ENCODE measurements around the gene OR7C1. TPM values are rescaled to one million over a fixed set of nuclear protein-coding genes. Genes with fewer than 3 reads are reported as not detected.
"Not testable (repeated sequence)": the region's sequence is repeated elsewhere in the genome, so short reads cannot be mapped to it uniquely, and the experiment has no call there.

The OR7C1 gene
- total RNA-seq, result 0.14 TPM

DNA sequence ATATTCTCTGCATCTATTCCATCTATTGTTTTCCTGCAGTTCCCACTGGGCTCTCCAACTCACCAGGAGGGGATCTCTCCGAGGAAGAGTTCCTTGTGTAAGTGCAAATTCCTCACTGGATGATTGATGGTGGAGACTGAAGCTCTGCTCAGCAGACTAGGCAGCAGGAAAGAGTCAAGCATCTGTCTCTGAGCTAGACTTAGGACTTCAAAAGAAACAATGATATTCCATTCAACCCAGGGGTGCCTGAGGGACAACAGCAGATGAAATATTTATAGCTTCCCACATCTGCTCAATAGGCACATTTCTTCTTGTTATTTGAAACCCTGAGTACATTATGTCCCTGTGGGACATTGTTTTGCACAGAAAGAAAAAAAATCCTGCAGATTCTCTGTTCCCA is at the start of gene OR7C1, which contains the start of gene OR7A5:
OR7C1 (minus strand) TSS at position 175 of the 400 bp plus-strand sequence. CDS start 35,049 bp downstream, outside the sequence.
OR7A5 (minus strand) TSS at position 175 of the 400 bp plus-strand sequence. CDS start 6,944 bp downstream, outside the sequence.
- no peak for DNase-seq (ENCODE audit: low spot score)

DNA sequence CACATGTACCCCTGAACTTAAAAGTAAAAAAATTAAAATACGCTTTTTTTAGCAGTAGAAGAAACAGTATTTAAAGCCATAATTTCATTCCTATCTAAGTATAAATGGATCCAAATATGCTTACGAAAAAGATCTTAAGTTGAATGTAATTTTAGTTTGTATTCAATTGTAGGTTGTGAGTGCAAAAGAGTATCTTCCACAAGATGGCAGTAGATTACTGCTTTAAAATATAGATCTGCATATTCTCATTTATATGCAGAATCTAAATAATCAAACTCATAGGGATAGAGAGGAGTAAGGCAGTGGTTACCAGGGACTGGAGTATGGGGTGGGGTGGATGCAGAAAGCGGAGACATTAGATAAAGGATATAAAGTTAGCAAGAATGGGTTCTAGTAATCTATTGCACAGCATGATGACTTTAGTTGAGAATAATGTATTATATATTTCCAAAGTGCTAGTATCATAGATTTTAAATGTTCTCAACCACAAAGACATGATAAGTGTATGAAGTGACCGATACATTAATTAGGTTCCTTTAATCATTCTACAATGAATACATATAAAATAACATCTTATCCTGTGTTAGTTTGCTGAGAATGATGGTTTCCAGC is 36.7 kb upstream of the OR7C1 start:
- DNase-seq (ENCODE audit: low spot score), result no peak

DNA sequence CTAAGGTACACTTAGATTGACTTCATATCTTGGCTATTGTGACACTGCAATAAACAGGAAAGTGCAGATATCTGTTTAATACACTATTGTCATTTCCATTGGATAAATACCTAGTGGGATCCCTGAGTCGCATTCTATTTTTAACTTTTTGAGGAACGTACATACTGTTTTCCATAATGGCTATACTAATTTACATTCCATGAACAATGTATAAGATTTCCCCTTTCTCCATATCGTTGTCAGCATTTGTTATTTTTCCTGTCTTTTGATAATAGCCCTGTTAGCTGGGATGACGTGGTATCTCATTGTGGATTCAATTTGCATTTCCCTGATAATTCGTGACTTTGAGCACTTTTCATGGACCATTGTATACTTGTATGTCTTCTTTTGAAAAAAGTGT is 33.5 kb upstream of the OR7C1 start:
- DNase-seq (ENCODE audit: low spot score), result no peak

DNA sequence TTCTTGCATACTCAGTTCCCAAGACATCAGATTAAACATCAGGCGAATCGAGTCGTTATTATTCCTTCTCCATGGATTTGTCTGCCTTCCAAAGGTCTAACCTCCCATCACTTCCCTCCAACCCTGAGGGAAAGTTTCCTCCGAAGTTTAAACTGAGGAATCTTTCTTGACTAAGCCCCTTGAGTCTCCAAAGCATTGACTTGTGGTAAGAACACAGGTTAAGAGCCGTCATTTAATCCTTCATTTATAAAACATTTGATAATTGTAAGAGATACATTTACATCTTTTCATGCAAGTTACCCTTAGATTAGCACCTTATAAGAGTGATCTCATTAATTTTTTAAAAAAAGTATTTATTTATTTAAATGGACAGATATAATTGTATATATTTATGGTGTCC is 13.8 kb upstream of the OR7C1 start, which contains the start of gene OR7A10:
OR7A10 (minus strand) TSS at position 101 of the 400 bp plus-strand sequence. CDS start 7,045 bp downstream, outside the sequence.
- DNase-seq (ENCODE audit: low spot score), result no peak

DNA sequence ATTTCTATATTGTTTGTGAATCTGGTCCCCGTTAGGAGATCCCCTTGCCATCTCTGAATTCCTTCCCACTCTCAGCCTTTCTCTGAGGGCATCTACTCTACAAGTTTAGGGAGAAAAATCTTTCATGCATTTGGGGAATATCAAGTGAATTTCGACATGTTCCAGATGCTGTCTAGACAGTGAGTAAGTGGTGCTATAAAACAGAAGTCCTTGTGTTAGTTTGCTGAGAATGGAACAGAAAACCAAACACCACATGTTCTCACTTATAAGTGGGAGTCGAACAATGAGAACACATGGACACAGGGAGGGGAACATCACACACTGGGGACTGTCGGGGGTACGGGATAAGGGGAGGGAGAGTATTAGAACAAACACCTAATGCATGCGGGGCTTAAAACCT is 8.6 kb upstream of the OR7C1 start:
- DNase-seq (ENCODE audit: low spot score), result no peak

DNA sequence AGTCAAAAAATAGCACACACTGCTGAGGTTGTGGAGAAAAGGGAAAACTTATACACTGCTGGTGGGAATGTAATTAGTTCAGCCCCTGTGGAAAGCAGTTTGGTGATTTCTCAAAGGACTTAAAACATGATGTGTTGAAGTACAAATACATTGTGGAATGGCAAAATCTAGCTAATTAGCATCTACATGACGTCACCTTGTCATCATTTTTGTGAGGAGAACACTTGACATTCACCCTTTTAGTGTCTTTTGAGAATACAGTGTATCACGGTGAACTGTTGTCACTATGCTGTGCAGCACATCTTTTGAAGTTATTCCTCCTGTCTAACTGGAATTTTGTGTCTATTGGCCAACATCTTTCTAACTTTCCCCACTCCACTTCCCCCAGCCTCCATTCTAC is 8.2 kb upstream of the OR7C1 start:
- no peak for DNase-seq (ENCODE audit: low spot score)

DNA sequence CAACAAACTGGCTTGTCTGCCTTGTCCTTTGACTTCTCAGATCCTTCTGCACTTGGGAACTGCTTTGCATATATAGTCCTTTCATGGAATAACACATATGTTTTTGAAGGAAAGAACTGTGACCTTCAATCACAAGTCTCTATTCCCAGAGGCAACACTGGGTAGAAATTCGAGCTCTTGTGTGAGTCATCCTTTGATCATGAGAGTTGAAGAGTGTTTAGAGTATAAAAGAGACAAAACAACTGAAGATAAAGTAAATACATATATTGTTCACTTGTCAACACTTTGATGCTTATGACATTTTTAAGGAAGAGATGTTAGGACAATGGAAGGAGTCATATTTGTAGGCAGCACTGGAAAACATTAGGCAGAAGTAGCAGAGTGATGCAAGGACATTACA is 5.2 kb upstream of the OR7C1 start:
- DNase-seq (ENCODE audit: low spot score), result no peak

- DNase-seq (ENCODE audit: low spot score), result no peak
Observed at GRCh38 chr19:14837391-14837790, 2.4 kb upstream of the OR7C1 start.

DNA sequence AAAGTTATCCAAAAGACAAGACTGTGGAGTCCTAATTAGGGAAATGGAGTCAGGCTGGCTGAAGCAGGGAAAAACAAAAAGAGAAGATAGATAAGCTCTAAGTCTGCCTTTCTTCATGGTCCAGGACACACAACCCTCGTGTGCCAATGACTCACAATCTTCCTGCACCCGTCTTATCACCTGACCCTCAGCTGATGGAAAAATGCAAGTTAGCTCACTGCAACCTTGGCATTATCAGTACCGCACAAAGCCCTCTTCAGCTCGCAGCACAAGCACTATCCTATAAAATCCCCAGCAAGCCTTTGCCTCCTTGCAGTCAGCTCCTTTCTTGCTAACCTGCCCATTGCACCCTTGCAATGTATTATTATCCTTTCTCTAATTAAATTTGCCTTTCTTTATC is 4.3 kb downstream of the OR7C1 start:
- DNase-seq (ENCODE audit: low spot score), result no peak

DNA sequence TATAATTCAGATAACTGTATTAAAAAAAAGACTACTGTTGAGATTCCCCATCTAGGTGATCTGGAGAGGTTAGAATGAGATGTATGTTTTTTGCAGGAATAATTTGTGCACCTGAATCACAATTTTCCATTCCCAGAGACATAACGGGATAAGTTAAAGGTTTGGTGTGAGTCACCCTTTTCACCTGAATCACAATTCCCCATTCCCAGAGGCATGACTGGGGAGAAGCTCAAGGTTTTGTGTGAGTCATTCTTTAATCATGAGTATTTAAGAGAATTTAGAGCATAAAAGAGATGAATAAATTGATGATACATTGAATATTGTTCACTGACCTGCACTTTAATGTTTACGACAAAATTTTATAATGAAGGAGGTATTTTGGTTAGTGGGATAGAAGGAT is 9.0 kb downstream of the OR7C1 start:
- no peak for DNase-seq (ENCODE audit: low spot score)

DNA sequence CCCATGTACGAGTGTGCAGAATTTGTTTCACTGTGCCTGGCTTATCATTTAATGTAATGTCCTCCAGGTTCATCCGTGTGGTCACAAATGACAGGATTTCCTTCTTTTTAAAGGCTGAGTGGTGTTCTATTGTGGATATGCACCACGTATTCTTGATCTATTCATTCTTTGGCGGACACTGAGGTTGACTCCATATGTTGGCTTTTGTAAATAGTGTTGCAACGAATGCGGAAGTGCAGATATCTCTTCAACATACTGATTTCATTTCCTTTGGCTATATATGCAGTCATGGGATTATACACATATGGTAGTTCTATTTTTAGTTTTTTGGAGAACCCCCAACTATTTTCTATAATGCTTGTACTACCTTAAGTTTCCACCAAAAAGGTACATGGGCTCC is 13.0 kb downstream of the OR7C1 start:
- no peak for DNase-seq (ENCODE audit: low spot score)

GRCh38 chr19:14818588-14818987 is 16.4 kb downstream of the OR7C1 start:
- DNase-seq (ENCODE audit: low spot score), result no peak

DNA sequence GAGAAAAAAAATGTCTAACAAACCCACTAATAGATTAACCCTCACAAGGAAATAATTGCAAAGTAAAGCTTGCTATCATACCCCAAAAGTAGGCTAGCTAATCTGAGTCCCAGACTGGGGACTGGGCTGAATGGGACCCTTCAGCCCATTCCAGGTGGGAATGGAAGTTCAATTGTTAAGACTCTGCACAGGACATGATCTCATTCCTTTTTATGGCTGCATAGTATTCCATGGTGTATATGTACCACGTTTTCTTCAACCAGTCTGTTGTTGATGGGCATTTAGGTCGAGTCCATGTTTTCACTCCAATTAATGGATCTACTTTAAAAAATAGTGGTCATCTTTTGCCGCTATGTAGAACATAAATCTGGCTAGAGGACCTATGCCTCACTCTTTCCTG is 17.9 kb downstream of the OR7C1 start:
- DNase-seq (ENCODE audit: low spot score), result no peak

DNA sequence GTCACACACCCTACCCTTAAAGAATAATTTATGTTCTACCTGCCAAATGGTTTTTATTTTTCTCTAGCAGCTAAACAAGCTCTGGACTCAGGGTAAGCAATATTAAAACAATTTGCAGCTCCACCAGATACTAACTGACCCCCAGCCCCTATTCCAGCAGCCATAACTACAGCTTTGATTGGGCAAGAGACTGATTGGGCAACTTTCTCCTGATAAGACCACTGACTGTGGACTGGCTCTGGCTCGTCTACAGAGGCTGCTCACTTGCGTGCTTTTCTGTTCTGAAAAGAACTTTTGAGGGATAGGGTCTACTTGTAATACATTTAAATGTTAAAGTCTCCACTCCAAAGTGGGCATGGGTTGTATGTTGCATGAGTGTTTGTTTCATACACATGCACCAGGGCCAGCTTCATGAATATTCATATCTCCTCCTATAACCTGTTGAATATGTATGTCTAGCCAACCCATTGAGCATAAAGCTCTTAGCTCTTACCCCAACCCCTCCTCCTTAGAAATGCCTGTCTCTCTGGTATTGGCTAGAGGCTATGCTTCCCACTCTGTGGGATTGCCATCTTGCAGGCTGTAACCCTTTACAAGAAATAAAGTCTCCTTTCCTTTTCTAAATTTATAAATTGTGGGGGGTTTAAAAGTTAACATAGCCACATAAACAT is 19.9 kb downstream of the OR7C1 start:
- no peak for DNase-seq (ENCODE audit: low spot score)

- no peak for DNase-seq (ENCODE audit: low spot score)
Observed at GRCh38 chr19:14809272-14810057, 25.5 kb downstream of the OR7C1 start.

DNA sequence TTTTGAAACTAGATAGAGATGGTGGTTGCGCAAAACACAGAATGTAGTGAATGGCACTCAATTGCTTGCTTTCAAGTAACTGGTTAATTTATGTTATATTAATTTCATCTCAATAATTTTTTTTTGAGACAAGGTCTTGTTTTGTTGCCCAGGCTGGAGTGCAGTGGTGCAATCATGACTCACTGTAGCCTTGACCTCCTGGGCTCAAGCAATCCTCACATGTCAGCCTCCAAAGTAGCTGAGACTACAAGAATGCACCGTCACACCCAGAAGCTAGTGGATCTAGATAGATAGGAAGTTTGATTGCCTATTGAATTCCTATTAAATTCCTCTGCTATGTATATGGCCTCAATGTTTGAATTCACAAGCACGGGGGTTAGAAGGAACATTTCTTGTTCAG is 30.2 kb downstream of the OR7C1 start:
- DNase-seq (ENCODE audit: low spot score), result no peak

DNA sequence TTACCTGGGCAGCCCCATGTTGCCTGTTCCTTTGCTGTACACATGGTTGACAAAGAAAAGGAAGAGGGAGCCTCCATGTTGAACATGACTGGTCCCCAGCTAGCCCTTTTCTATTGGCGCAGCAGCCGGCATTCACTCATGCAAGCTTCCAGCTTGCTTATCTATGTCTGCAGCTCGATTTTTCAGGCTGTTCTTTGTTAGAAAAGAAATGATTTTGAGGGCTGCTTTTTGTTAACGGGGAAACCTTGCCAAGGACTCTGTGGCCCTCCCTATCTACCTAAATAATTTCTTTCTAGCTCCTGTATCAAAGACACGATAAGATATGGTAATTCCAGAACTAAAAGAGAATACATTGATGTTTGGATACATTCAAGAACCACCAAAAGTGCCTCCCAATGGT is 36.2 kb downstream of the OR7C1 start:
- no peak for DNase-seq (ENCODE audit: low spot score)

DNA sequence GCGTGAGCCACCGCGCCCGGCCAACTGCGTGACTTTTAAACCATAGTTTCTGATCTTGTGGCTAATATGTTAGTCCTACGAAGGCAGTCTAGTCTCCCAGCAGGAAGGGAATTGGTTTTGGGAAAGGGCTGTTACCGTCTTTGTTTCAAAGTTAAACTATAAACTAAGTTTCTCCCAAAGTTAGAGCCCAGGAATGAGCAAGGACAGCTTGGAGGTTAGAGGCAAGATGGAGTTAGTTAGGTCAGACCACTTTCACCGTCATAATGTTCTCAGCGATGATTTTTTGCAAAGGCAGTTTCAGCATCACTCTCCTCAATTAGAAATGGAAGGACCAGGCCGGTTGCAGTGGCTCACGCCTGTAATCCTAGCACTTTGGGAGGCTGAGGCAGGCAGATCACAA is 39.0 kb downstream of the OR7C1 start:
- no peak for DNase-seq (ENCODE audit: low spot score)

DNA sequence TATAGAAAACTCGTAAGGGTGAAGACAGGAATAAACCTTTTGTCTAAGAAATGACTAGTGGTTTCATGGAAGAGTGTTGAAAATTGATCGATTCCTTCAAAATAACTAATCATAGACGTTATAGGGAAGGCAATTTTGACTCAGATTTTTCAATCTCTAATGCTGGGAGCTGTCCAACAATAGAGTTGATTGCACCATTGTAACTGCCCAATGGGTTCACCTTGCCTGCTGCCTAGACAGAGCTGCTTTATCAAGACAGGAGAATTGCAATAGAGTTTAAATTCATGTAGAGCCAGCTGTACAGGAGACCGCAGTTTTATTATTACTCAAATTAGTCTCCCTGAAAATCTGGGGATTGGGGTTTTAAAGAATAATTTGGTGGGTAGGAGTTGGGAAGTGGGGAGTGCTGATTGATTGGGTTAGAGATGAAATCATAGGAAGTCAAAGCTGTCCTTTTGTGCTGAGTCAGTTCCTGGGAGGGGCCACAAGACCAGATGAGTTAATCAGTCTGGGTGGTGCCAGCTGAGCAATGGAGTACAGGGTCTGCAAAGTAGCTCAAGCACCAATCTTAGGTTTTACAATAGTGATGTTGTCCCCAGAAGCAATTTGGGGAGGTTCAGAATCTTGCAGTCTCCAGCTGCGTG is 39.8 kb downstream of the OR7C1 start:
- no peak for DNase-seq (ENCODE audit: low spot score)

- DNase-seq (ENCODE audit: low spot score), result not testable (repeated sequence)
Observed at GRCh38 chr19:14792250-14792649, 42.7 kb downstream of the OR7C1 start.

- no peak for DNase-seq (ENCODE audit: low spot score)
Observed at GRCh38 chr19:14786421-14786851, 48.5 kb downstream of the OR7C1 start.
